Heart left ventricle (tissue), 16 donors: Measurements from ENCODE around the gene ANO2. TPM values are rescaled to one million over a fixed set of nuclear protein-coding genes. Genes with fewer than 3 reads are reported as not detected.

ENCODE experiments used
- ATAC-seq, 4 donors: fragments of 200-7000 bp; cut with Tn5 transposase; one replicate each; pipeline ENCODE4 v1.9.1; 2020 to 2022; ENCODE audit warnings: moderate library complexity in 4 of 4, mild to moderate bottlenecking in 3 of 4, moderate number of reproducible peaks in 1 of 4
- DNase-seq, 5 donors: peaks; one replicate each; pipeline ENCODE4 v3.0.0-alpha.2; 2020
- H3K27ac ChIP-seq, 12 donors: fragments of 200-600 bp; sonication (generic) in 4 of 12; one replicate each; pipeline versions ENCODE4 v1.5.0 to v1.8.0; 2016 to 2022; ENCODE audit warnings: mild to moderate bottlenecking in 2 of 12
- H3K27me3 ChIP-seq, 9 donors: fragments of 200-600 bp; sonication (generic) in 2 of 9; one replicate each; pipeline versions ENCODE4 v1.5.1 to v1.8.0; 2016 to 2022; ENCODE audit warnings: mild to moderate bottlenecking in 3 of 9
- H3K36me3 ChIP-seq, 9 donors: fragments of 200-600 bp; sonication (generic) in 2 of 9; one replicate each; pipeline versions ENCODE4 v1.5.0 to v1.8.0; 2018 to 2022; ENCODE audit warnings: mild to moderate bottlenecking in 2 of 9
- H3K4me1 ChIP-seq, 12 donors: fragments of 200-600 bp; sonication (generic) in 4 of 12; one replicate each; pipeline versions ENCODE4 v1.5.0 to v1.8.0; 2016 to 2022; ENCODE audit warnings: mild to moderate bottlenecking in 3 of 12
- H3K4me3 ChIP-seq, 12 donors: fragments of 200-600 bp; sonication (generic) in 4 of 12; one replicate each; pipeline versions ENCODE4 v1.5.0 to v1.8.0; 2017 to 2022; ENCODE audit warnings: mild to moderate bottlenecking in 9 of 12, moderate library complexity in 4 of 12
- H3K9me3 ChIP-seq, 12 donors: fragments of 200-600 bp; sonication (generic) in 4 of 12; one replicate each; pipeline versions ENCODE4 v1.5.0 to v1.8.0; 2016 to 2022; ENCODE audit warnings: mild to moderate bottlenecking in 1 of 12
- CTCF ChIP-seq, 12 donors: fragments of 200-600 bp; sonication (generic) in 4 of 12; IDR thresholded peaks; one replicate each; pipeline versions ENCODE4 v1.5.0 to v1.8.0; 2018 to 2022; ENCODE audit warnings: antibody characterized with exemption in 12 of 12, mild to moderate bottlenecking in 5 of 12
- POLR2A ChIP-seq, 2 donors: fragments of 450-650 bp; IDR thresholded peaks; one replicate each; pipeline ENCODE4 v1.6.1; 2017; ENCODE audit warnings: antibody characterized with exemption in 2 of 2, mild to moderate bottlenecking in 2 of 2, moderate library complexity in 2 of 2
- WGBS, 4 donors: extraction: QIAGEN DNeasy Blood & Tissue Kit in 2 of 4; methylation state at CpG; one replicate each; pipeline versions ENCODE4 v1.1.5 to v1.1.7; 2013 to 2018; 5-methylcytosine and 5-hydroxymethylcytosine counted together
- intact Hi-C, 10 donors: fragments of 100-400 bp; cut with DNase I; formaldehyde crosslinking; loops; one replicate each; pipeline versions ENCODE4 v1.11.1 to v1.14.2; 2022
- polyA plus RNA-seq, 2 donors: library from polyadenylated mRNA; stranded (reverse); fragments of 200-250 nt; gene quantifications; one replicate each; pipeline ENCODE4 v1.2.3, GENCODE V29; 2013
- total RNA-seq, 9 donors: library from RNA; depleted of rRNA in 2 of 9; stranded (reverse); fragments of >200 nt in 2 of 9; fragmentation: NEBNext Ultra II Directional in 3 of 9; extraction: Animal tissue kit (Norgen Biotek cat#: 25700) in 3 of 9; gene quantifications; one replicate each; pipeline versions ENCODE4 v1.1.0 to v1.2.4, GENCODE V29; 2016 to 2023
- donor health status: ischemic (EF 13 %, LVEDD 7.1; RV severe dilation, severe dysfunction).
- donor health status: healthy with polysubstance abuse.
- donor health status: DM: no; HTN: yes; CAD: no.
- donor health status: DM: no; HTN: no; CAD: no.
- donor health status: ischemic (EF 25% LVEDD 6.9; RV normal size, moderate dysfunction).
- donor health status: ischemic (EF 25% LVEDD 5.7; RV mildly dilated, moderate dysfunction).
- donor health status: healthy.
- donor health status: DM: yes; HTN: yes; CAD: no.
- donor health status: ischemic (EF 35%, LVEDD 5.7; RV mildly dilated, moderate dysfunction).
- donor health status: nonischemic (EF 11% LVEDD 7.7; RV severe dilation, severe dysfunction).
- donor health status: DM: yes; HTN: yes; CAD: no.
- donor health status: PGD.
- donor health status: ischemic (EF 29% LVEDD 5.4; RV normal size, mild dysfunction).
- donor health status: nonischemic (EF 23%, LVEDD 6.1; RV moderate dilation, normal function).

ANO2 gene
- total and polyA plus RNA-seq, 11 donors, result 3.4 to 19.4 (median 9.4) TPM

- H3K27ac ChIP-seq, result peak overlapping the region in 1 of 12 donors; percentile 24
- no peaks in the 10 kb centered on the region for H3K9me3 ChIP-seq
- peaks cover 0 to 17% (median 7%) of the 10 kb centered on the region in 12 donors for H3K4me1 ChIP-seq
- H3K4me3 ChIP-seq, result no peak overlapping the region
- H3K36me3 ChIP-seq, result peaks cover 0 to 4% (median 0%) of the 10 kb centered on the region in 9 donors
- no peak for ATAC-seq
- 86 to 93% (median 89%) methylated on average over 6 of the region's 6 CpGs for WGBS, 4 donors
- TF ChIP-seq POLR2A (IDR thresholded peaks at IDR 0.05), result no peak
- no peak for TF ChIP-seq CTCF (IDR thresholded peaks at IDR 0.05)
- intact Hi-C loops, result loop anchor here in 3 of 10 donors (5.0 kb wide), 2 partner anchors 46 to 51 kb away; no protein-coding TSS in a partner anchor
- DNase-seq, result no peak
- no peaks in the 10 kb centered on the region for H3K27me3 ChIP-seq
Observed at GRCh38 chr12:5746036-5746908, 198.8 kb downstream of the ANO2 start.

GRCh38 chr12:5745251-5745888, 199.7 kb downstream of the ANO2 start:
- H3K4me1 ChIP-seq, result peaks cover 0 to 17% (median 7%) of the 10 kb centered on the region in 12 donors
- H3K4me3 ChIP-seq, result no peak overlapping the region
- intact Hi-C loops, result loop anchor here in 3 of 10 donors (5.0 kb wide), 2 partner anchors 47 to 52 kb away; no protein-coding TSS in a partner anchor
- DNase-seq (peak; percentile 66 to 74 (median 71)), ATAC-seq (peak; percentile 81 to 93 (median 86))
- H3K9me3 ChIP-seq, result no peaks in the 10 kb centered on the region
- WGBS, 4 donors, result 24 to 34% (median 29%) methylated on average over 6 of the region's 6 CpGs
- H3K27me3 ChIP-seq, result no peaks in the 10 kb centered on the region
- peak overlapping the region in 5 of 12 donors; percentile 14 to 47 (median 24) for H3K27ac ChIP-seq
- peaks cover 0 to 5% (median 0%) of the 10 kb centered on the region in 9 donors for H3K36me3 ChIP-seq
- TF ChIP-seq POLR2A (IDR thresholded peaks at IDR 0.05), result no peak
- peak; percentile 71 to 91 (median 80) for TF ChIP-seq CTCF (IDR thresholded peaks at IDR 0.05)

- intact Hi-C loops, result no loop called here
- H3K36me3 ChIP-seq, result peaks cover 0 to 12% (median 0%) of the 10 kb centered on the region in 9 donors
- peak overlapping the region in 2 of 12 donors; percentile 9 to 55 for H3K27ac ChIP-seq
- H3K4me3 ChIP-seq, result no peak overlapping the region
- no peak for TF ChIP-seq POLR2A (IDR thresholded peaks at IDR 0.05)
- no peak for TF ChIP-seq CTCF (IDR thresholded peaks at IDR 0.05)
- no peaks in the 10 kb centered on the region for H3K9me3 ChIP-seq
- ATAC-seq, result peak in 1 of 4 donors; percentile 63
- DNase-seq, result no peak
- peaks cover 0 to 17% (median 7%) of the 10 kb centered on the region in 12 donors for H3K4me1 ChIP-seq
- H3K27me3 ChIP-seq, result no peaks in the 10 kb centered on the region
- 62 to 70% (median 64%) methylated on average over 2 of the region's 2 CpGs for WGBS, 4 donors
Observed at GRCh38 chr12:5742258-5742657, 202.8 kb downstream of the ANO2 start.

GRCh38 chr12:5739917-5740316, 205.1 kb downstream of the ANO2 start:
- Histone ChIP-seq H3K27me3 (no peaks in the 10 kb centered on the region), H3K4me1 (peaks cover 0 to 10% (median 2%) of the 10 kb centered on the region in 12 donors), H3K27ac (no peak overlapping the region), H3K4me3 (no peak overlapping the region), H3K9me3 (no peaks in the 10 kb centered on the region), H3K36me3 (peaks cover 0 to 12% (median 0%) of the 10 kb centered on the region in 9 donors)
- DNase-seq (no peak), ATAC-seq (no peak)
- WGBS, 4 donors, result 83 to 91% (median 88%) methylated on average over 5 of the region's 5 CpGs
- intact Hi-C loops, result no loop called here
- no peak for TF ChIP-seq POLR2A (IDR thresholded peaks at IDR 0.05)
- TF ChIP-seq CTCF (IDR thresholded peaks at IDR 0.05), result no peak
